Neural progenitor cell (in vitro differentiated cells): ENCODE results near the gene LAMA1. TPM values are rescaled to one million over a fixed set of nuclear protein-coding genes. Genes with fewer than 3 reads are reported as not detected.

Experiments used
- DNase-seq: peaks from one replicate; pipeline ENCODE4 v3.0.0-alpha.2; 2016; ENCODE audit warnings: low spot score
- H2AFZ ChIP-seq: fragments of 200-600 bp; sonication (generic); replicated peaks from 2 replicates; pipeline ENCODE4 v1.6.1; 2016; ENCODE audit warnings: antibody characterized with exemption
- H3F3A ChIP-seq: fragments of 200-600 bp; sonication (generic); 2 replicates; pipeline ENCODE4 v1.6.1; 2016; ENCODE audit warnings: antibody characterized with exemption, low read depth
- H3K27ac ChIP-seq: fragments of 200-600 bp; sonication (generic); 2 replicates; pipeline ENCODE4 v1.5.1; 2016; ENCODE audit warnings: mild to moderate bottlenecking
- H3K27me3 ChIP-seq: fragments of 200-600 bp; sonication (generic); 2 replicates; pipeline ENCODE4 v1.6.1; 2016; ENCODE audit warnings: mild to moderate bottlenecking, moderate library complexity
- H3K36me3 ChIP-seq: fragments of 200-600 bp; sonication (generic); 2 replicates; pipeline ENCODE4 v1.5.1; 2016
- H3K4me1 ChIP-seq: fragments of 200-600 bp; sonication (generic); 2 replicates; pipeline ENCODE4 v1.6.1; 2016; ENCODE audit warnings: mixed run types
- H3K4me2 ChIP-seq: fragments of 200-600 bp; sonication (generic); 2 replicates; pipeline ENCODE4 v1.6.1; 2016
- H3K4me3 ChIP-seq: fragments of 200-600 bp; sonication (generic); 2 replicates; pipeline ENCODE4 v1.5.1; 2016
- H3K79me2 ChIP-seq: fragments of 200-600 bp; sonication (generic); 2 replicates; pipeline ENCODE4 v1.6.1; 2016; ENCODE audit warnings: low read depth
- H3K9ac ChIP-seq: fragments of 200-600 bp; sonication (generic); 2 replicates; pipeline ENCODE4 v1.6.1; 2016
- H3K9me3 ChIP-seq: fragments of 200-600 bp; sonication (generic); 2 replicates; pipeline ENCODE4 v1.5.1; 2016; ENCODE audit warnings: low read depth
- H4K20me1 ChIP-seq: fragments of 200-600 bp; sonication (generic); 2 replicates; pipeline ENCODE4 v1.6.1; 2016; ENCODE audit warnings: low read depth
- H3K27ac Mint-ChIP-seq: 3 replicates; pipeline ENCODE4 v1.8.0; 2021; ENCODE audit warnings: mixed read lengths
- H3K27me3 Mint-ChIP-seq: 2 replicates; pipeline ENCODE4 v1.8.0; 2022; ENCODE audit warnings: low read depth, mild to moderate bottlenecking, inconsistent platforms, moderate library complexity, mixed read lengths; ENCODE audit not compliant: insufficient read depth
- H3K36me3 Mint-ChIP-seq: 3 replicates; pipeline ENCODE4 v1.8.0; 2021; ENCODE audit warnings: mixed read lengths
- H3K4me1 Mint-ChIP-seq: 3 replicates; pipeline ENCODE4 v1.8.0; 2021; ENCODE audit warnings: mixed read lengths
- H3K4me3 Mint-ChIP-seq: 3 replicates; pipeline ENCODE4 v1.8.0; 2021; ENCODE audit warnings: mild to moderate bottlenecking, moderate library complexity, mixed read lengths
- H3K9me3 Mint-ChIP-seq: 3 replicates; pipeline ENCODE4 v1.8.0; 2020; ENCODE audit warnings: mixed read lengths
- EZH2 ChIP-seq: fragments of 200-600 bp; sonication (generic); IDR thresholded peaks from 2 replicates; pipeline ENCODE4 v1.6.1; 2017; ENCODE audit warnings: antibody characterized with exemption, mild to moderate bottlenecking, moderate library complexity
- EZH2phosphoT487 ChIP-seq: fragments of 200-600 bp; sonication (generic); IDR thresholded peaks from 2 replicates; pipeline ENCODE4 v1.6.1; 2017; ENCODE audit warnings: antibody characterized with exemption
- total RNA-seq: library from RNA; depleted of rRNA; stranded (reverse); fragments of >200 nt; gene quantifications from 2 replicates; pipeline ENCODE4 v1.2.3, GENCODE V29; 2015; ENCODE audit warnings: low replicate concordance
- TF ChIP-seq, protein P1 (sequence below): fragments of 200-600 bp; sonication (generic); IDR thresholded peaks from 2 replicates; pipeline ENCODE4 v1.5.1; 2017; ENCODE audit warnings: antibody characterized with exemption, mild to moderate bottlenecking

The LAMA1 gene
- total RNA-seq, 1 donor from 2014 or later: 80.3 TPM

GRCh38 chr18:7023581-7023980 is 94.0 kb downstream of the LAMA1 start:
- H3K36me3 Mint-ChIP-seq: peaks cover 59% of the 10 kb centered on the region
- no peaks in the 10 kb centered on the region for H3K36me3 ChIP-seq

DNA sequence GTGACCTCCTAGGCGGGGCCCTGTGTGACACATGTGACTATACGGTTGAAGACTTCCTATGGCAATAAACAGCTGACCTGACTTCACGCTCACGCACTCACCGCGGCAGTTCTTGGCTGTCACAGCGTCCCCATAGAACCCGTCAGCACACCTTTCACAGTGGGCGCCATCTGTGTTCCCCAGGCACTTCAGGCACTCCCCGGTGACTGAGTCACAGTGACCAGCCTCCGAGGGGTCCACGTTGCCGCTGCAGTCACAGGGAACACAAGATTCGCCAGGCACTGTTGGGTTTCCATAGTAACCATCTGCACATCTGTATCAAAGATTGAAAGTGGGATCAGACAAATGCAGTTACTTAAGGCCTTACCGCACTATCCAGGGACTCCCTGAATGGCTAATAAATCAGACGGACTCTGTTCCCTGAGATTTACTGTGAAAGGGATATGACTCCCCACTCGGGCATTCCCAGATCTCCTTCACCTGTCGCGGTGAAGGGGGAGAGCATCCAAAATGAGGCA is 94.5 kb downstream of the LAMA1 start:
- no peak for DNase-seq
- H3K9ac ChIP-seq: no peak overlapping the region
- no peaks in the 10 kb centered on the region for H3K27me3 ChIP-seq
- Mint-ChIP-seq H3K9me3 (no peaks in the 10 kb centered on the region), H3K4me3 (no peak overlapping the region), H3K4me1 (no peaks in the 10 kb centered on the region), H3K36me3 (peaks cover 55% of the 10 kb centered on the region), H3K27me3 (peaks cover 6% of the 10 kb centered on the region), H3K27ac (no peak overlapping the region)
- TF ChIP-seq EZH2: no peak
- TF ChIP-seq, protein P1, sequence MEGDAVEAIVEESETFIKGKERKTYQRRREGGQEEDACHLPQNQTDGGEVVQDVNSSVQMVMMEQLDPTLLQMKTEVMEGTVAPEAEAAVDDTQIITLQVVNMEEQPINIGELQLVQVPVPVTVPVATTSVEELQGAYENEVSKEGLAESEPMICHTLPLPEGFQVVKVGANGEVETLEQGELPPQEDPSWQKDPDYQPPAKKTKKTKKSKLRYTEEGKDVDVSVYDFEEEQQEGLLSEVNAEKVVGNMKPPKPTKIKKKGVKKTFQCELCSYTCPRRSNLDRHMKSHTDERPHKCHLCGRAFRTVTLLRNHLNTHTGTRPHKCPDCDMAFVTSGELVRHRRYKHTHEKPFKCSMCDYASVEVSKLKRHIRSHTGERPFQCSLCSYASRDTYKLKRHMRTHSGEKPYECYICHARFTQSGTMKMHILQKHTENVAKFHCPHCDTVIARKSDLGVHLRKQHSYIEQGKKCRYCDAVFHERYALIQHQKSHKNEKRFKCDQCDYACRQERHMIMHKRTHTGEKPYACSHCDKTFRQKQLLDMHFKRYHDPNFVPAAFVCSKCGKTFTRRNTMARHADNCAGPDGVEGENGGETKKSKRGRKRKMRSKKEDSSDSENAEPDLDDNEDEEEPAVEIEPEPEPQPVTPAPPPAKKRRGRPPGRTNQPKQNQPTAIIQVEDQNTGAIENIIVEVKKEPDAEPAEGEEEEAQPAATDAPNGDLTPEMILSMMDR: no peak
- no peak for TF ChIP-seq EZH2phosphoT487
- no peak overlapping the region for H3K4me3 ChIP-seq
- H4K20me1 ChIP-seq: peaks cover 4% of the 10 kb centered on the region
- no peaks in the 10 kb centered on the region for H3K79me2 ChIP-seq
- H3K27ac ChIP-seq: no peak overlapping the region
- no peaks in the 10 kb centered on the region for H3K9me3 ChIP-seq
- no peaks in the 10 kb centered on the region for H3F3A ChIP-seq
- no peaks in the 10 kb centered on the region for H3K4me1 ChIP-seq
- H3K36me3 ChIP-seq: no peaks in the 10 kb centered on the region
- no peak overlapping the region for H3K4me2 ChIP-seq
- no peak overlapping the region for H2AFZ ChIP-seq

More at GRCh38 chr18:7023581-7023980, 94.0 kb downstream of the LAMA1 start:
- H2AFZ ChIP-seq: no peak overlapping the region
- Mint-ChIP-seq H3K4me3 (no peak overlapping the region), H3K27ac (no peak overlapping the region), H3K9me3 (no peaks in the 10 kb centered on the region), H3K27me3 (peaks cover 6% of the 10 kb centered on the region), H3K4me1 (no peaks in the 10 kb centered on the region)
- DNase-seq: no peak
- H3F3A ChIP-seq: no peaks in the 10 kb centered on the region
- no peak overlapping the region for H3K4me2 ChIP-seq
- no peaks in the 10 kb centered on the region for H3K27me3 ChIP-seq
- H3K4me1 ChIP-seq: no peaks in the 10 kb centered on the region
- TF ChIP-seq EZH2phosphoT487 (no peak), EZH2 (no peak)
- TF ChIP-seq, protein P1: no peak
- no peaks in the 10 kb centered on the region for H3K9me3 ChIP-seq
- H3K27ac ChIP-seq: no peak overlapping the region
- H3K4me3 ChIP-seq: no peak overlapping the region
- no peak overlapping the region for H3K9ac ChIP-seq
- H3K79me2 ChIP-seq: no peaks in the 10 kb centered on the region
- H4K20me1 ChIP-seq: peaks cover 4% of the 10 kb centered on the region

DNA sequence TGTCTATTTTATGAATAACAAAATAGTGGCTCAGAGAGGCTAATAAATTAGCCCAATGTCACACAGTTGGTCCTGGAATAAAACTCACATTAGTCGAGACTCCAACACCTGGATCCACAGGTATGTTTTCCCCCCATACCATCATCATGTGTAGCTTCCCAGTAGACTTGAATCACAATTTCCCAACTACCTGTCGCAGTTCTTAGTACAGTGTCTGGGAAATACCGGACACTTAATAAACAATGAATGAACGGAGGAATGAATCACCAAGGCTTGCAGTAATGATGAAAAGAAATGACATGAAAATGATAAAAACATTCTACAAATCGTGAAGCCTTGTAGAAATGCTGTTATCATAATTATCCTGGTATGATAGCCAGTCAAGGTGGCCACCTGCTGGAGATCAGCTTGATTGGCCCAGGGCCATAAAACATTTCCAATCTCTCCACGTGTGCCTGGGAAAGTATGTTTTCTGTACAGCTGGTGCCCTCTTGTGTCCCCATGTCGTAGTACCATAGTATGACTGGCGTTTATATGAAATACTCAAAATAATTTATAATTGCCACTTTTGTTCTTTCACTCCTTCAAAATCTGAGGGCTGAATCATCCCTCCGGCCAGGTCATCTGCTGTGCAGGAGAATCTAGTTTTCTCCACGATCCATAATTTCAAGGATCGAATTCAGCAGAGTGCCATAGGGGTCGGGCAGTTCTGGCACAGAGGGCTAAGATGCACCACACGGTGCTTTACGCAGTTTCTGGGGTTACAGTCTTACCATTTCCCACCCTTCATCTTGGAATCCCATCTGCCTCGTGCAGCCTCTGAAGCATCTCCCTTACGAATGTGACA is 95.4 kb downstream of the LAMA1 start:
- Histone ChIP-seq H3K36me3 (no peaks in the 10 kb centered on the region), H3F3A (no peaks in the 10 kb centered on the region), H3K4me3 (no peak overlapping the region), H3K27me3 (no peaks in the 10 kb centered on the region), H3K9me3 (no peaks in the 10 kb centered on the region), H4K20me1 (peaks cover 3% of the 10 kb centered on the region), H3K4me1 (no peaks in the 10 kb centered on the region), H3K4me2 (no peak overlapping the region), H3K9ac (no peak overlapping the region), H3K79me2 (no peaks in the 10 kb centered on the region), H3K27ac (no peak overlapping the region), H2AFZ (no peak overlapping the region)
- Mint-ChIP-seq H3K9me3 (no peaks in the 10 kb centered on the region), H3K27me3 (peaks cover 6% of the 10 kb centered on the region), H3K27ac (peak overlapping the region; percentile 46), H3K4me1 (no peaks in the 10 kb centered on the region), H3K36me3 (peaks cover 51% of the 10 kb centered on the region), H3K4me3 (no peak overlapping the region)
- peak; percentile 4 for DNase-seq
- TF ChIP-seq EZH2phosphoT487 (no peak), EZH2 (no peak)
- TF ChIP-seq, protein P1: peak; percentile 30
